OCI-LY1 (cell line): ENCODE data around the gene NXN.
A peak's percentile ranks its signal among the peaks of the same experiment; 100 is the strongest.
"Not testable (repeated sequence)": the region's sequence is repeated elsewhere in the genome, so short reads cannot be mapped to it uniquely, and the experiment has no call there.

Experiments
- H2AFZ ChIP-seq: fragments of 200-600 bp; sonication (generic), shearing (Covaris generic); 2 replicates; pipeline ENCODE4 v1.6.0; 2014; ENCODE audit warnings: antibody characterized with exemption, mild to moderate bottlenecking, low read length
- H3F3A ChIP-seq: fragments of 200-600 bp; sonication (generic), shearing (Covaris generic); 2 replicates; pipeline ENCODE4 v1.6.0; 2014; ENCODE audit warnings: mild to moderate bottlenecking, antibody characterized with exemption, low read length, moderate library complexity; ENCODE audit not compliant: insufficient read depth
- H3K27ac ChIP-seq: fragments of 200-600 bp; sonication (generic); 2 replicates; pipeline ENCODE4 v1.5.1; 2014; ENCODE audit warnings: low read length, mixed run types, mild to moderate bottlenecking, low read depth; ENCODE audit not compliant: poor library complexity, severe bottlenecking
- H3K27me3 ChIP-seq: fragments of 200-600 bp; sonication (generic); 2 replicates; pipeline ENCODE4 v1.6.0; 2014; ENCODE audit warnings: antibody characterized with exemption, mild to moderate bottlenecking, low read length, moderate library complexity; ENCODE audit not compliant: insufficient read depth
- H3K36me3 ChIP-seq: fragments of 200-600 bp; sonication (generic); 2 replicates; pipeline ENCODE4 v1.6.1; 2014; ENCODE audit warnings: mild to moderate bottlenecking, antibody characterized with exemption, low read length, moderate library complexity, mixed read lengths; ENCODE audit not compliant: insufficient read depth
- H3K4me1 ChIP-seq: fragments of 200-600 bp; sonication (generic); 2 replicates; pipeline ENCODE4 v1.5.1; 2014; ENCODE audit warnings: mild to moderate bottlenecking, low read length, moderate library complexity; ENCODE audit not compliant: insufficient read depth, severe bottlenecking
- H3K4me2 ChIP-seq: fragments of 200-600 bp; sonication (generic), shearing (Covaris generic); 2 replicates; pipeline ENCODE4 v1.6.1; 2014; ENCODE audit warnings: low read length
- H3K4me3 ChIP-seq: fragments of 200-600 bp; sonication (generic); 2 replicates; pipeline ENCODE4 v1.5.1; 2014; ENCODE audit warnings: low read length, low read depth, mild to moderate bottlenecking, mixed read lengths; ENCODE audit not compliant: poor library complexity, severe bottlenecking
- H3K79me2 ChIP-seq: fragments of 200-600 bp; shearing (Covaris generic); 2 replicates; pipeline ENCODE4 v1.6.1; 2016; ENCODE audit warnings: mixed run types, low read length, mixed read lengths; ENCODE audit not compliant: insufficient read depth
- H3K9ac ChIP-seq: fragments of 200-600 bp; sonication (generic), shearing (Covaris generic); 2 replicates; pipeline ENCODE4 v1.6.1; 2014; ENCODE audit warnings: mild to moderate bottlenecking, low read length, mixed read lengths
- H3K9me2 ChIP-seq: fragments of 200-600 bp; sonication (generic), shearing (Covaris generic); 2 replicates; pipeline ENCODE4 v1.6.1; 2014; ENCODE audit warnings: low read depth, mild to moderate bottlenecking, low read length, mixed read lengths
- H3K9me3 ChIP-seq: fragments of 200-600 bp; shearing (Covaris generic); 2 replicates; pipeline ENCODE4 v1.6.1; 2014; ENCODE audit warnings: low read length, mixed read lengths
- H4K20me1 ChIP-seq: fragments of 200-600 bp; sonication (generic), shearing (Covaris generic); 2 replicates; pipeline ENCODE4 v1.6.0; 2016; ENCODE audit warnings: mild to moderate bottlenecking, low read length; ENCODE audit not compliant: insufficient read depth
- EZH2 ChIP-seq: fragments of 200-600 bp; sonication (generic), shearing (Covaris generic); IDR thresholded peaks from 2 replicates; pipeline ENCODE4 v1.8.0; 2017; ENCODE audit warnings: borderline replicate concordance, mixed run types, mild to moderate bottlenecking, antibody characterized with exemption, low read length, moderate library complexity, mixed read lengths
- TF ChIP-seq, protein P1 (sequence below): fragments of 200-600 bp; sonication (generic), shearing (Covaris generic); IDR thresholded peaks from 2 replicates; pipeline ENCODE4 v1.5.1; 2017; ENCODE audit warnings: mild to moderate bottlenecking, antibody characterized with exemption, low read length, moderate library complexity, mixed read lengths

Gene NXN

DNA sequence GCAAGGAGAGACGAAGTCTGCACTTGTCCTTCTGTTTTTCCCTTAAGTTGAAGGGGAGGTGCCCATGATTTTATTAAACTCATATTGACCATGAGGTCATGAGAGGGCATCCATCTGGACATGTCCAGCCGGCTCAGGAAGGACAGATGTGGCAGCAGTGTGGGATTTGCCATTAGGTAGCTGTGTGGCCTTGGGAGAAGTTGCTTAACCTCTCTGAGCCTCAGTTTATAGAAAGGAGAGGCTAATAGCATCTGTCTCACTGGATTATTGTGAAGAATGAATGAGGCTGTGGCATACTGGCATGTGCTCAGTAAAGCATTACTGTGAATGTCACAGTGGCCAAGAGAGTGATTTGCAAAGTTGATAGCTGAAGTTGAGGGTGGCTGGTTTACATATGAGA, 18.5 kb upstream of the NXN start:
- no peaks in the 10 kb centered on the region for H3K9me2 ChIP-seq
- no peaks in the 10 kb centered on the region for H3K79me2 ChIP-seq
- H3K4me3 ChIP-seq, result peak overlapping the region; percentile 81
- H3K27ac ChIP-seq, result no peak overlapping the region
- peaks cover 5% of the 10 kb centered on the region; the same call in 1 of the 2 replicates for H3K9me3 ChIP-seq
- H4K20me1 ChIP-seq, result no peaks in the 10 kb centered on the region
- no peak overlapping the region for H2AFZ ChIP-seq
- no peaks in the 10 kb centered on the region for H3F3A ChIP-seq
- peak overlapping the region; percentile 79; the same call in 1 of the 2 replicates for H3K9ac ChIP-seq
- TF ChIP-seq, protein P1, sequence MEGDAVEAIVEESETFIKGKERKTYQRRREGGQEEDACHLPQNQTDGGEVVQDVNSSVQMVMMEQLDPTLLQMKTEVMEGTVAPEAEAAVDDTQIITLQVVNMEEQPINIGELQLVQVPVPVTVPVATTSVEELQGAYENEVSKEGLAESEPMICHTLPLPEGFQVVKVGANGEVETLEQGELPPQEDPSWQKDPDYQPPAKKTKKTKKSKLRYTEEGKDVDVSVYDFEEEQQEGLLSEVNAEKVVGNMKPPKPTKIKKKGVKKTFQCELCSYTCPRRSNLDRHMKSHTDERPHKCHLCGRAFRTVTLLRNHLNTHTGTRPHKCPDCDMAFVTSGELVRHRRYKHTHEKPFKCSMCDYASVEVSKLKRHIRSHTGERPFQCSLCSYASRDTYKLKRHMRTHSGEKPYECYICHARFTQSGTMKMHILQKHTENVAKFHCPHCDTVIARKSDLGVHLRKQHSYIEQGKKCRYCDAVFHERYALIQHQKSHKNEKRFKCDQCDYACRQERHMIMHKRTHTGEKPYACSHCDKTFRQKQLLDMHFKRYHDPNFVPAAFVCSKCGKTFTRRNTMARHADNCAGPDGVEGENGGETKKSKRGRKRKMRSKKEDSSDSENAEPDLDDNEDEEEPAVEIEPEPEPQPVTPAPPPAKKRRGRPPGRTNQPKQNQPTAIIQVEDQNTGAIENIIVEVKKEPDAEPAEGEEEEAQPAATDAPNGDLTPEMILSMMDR, result no peak
- TF ChIP-seq EZH2, result no peak
- H3K36me3 ChIP-seq, result peaks cover 35% of the 10 kb centered on the region
- H3K4me1 ChIP-seq, result peaks cover 9% of the 10 kb centered on the region
- no peaks in the 10 kb centered on the region for H3K27me3 ChIP-seq
- peak overlapping the region; percentile 68 for H3K4me2 ChIP-seq

DNA sequence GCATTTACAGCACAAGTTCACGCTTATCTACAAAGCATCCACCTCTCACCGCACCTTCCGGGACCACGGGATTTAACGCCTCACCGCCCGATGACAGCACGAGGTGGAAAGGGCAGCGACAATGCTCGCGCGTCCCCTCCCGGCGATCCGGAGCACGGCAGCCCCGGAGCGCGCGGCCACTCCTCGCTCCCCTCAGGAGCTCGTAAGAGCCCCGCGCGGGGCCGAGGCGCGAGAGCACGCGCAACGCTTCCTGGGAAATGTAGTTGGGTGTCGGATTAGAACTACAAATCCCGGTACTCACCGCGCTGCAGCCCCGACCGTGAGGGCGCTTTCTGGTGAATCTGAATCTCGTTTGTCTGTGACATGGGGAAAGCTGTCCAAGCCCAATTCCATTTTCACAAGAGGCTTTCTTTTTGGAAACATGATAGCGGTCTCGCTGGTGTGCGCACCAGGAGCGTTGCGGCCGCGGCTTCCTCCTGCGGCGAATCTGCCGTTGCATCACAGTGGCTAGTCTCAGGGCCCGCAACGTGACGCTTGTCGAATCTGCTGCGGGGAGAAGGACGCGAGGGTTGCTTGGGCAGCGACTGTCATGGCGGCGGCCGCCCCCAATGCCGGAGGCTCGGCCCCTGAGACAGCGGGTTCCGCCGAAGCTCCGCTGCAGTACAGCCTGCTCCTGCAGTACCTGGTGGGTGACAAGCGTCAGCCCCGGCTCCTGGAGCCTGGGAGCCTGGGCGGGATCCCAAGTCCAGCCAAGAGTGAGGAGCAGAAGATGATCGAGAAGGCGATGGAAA, 17.2 kb upstream of the NXN start, which contains the start of gene TIMM22:
TIMM22 (plus strand) TSS at position 576 of the 791 bp plus-strand sequence; CDS start at position 590, 14 bp downstream.
- Histone ChIP-seq H3K4me3 (peak within 1 kb of the TSS; percentile 81), H3K4me1 (peaks cover 9% of the 10 kb centered on the region), H3K9ac (peak within 1 kb of the TSS; percentile 79), H3K27me3 (no peaks in the 10 kb centered on the region), H2AFZ (no peak within 1 kb of the TSS), H3K9me3 (peaks cover 12% of the 10 kb centered on the region; the same call in 1 of the 2 replicates), H3K79me2 (no peaks in the 10 kb centered on the region), H3K27ac (peak within 1 kb of the TSS; percentile 70), H3K9me2 (no peaks in the 10 kb centered on the region), H3K4me2 (peak within 1 kb of the TSS; percentile 68), H3F3A (no peaks in the 10 kb centered on the region), H4K20me1 (no peaks in the 10 kb centered on the region), H3K36me3 (peaks cover 21% of the 10 kb centered on the region)
- TF ChIP-seq EZH2, result no peak
- TF ChIP-seq, protein P1, result peak; percentile 90

DNA sequence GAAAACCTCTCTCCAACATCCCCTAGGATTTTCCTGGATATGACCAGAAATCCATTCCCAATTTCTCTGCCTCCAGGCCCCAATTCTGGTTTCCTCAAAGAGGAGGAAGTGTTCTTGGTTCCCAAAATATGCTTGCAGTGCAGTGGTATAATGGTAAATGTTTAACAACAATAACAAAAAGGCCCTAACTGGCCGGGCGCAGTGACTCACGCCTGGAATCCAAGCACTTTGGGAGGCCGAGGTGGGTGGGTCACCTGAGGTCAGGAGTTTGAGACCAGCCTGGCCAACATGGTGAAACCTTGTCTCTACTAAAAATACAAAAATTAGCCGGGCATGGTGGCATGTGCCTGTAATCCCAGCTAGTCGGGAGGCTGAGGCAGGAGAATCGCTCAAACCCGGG, 15.7 kb upstream of the NXN start:
- not testable (repeated sequence) for H3K27ac ChIP-seq, H3K79me2 ChIP-seq, H3K27me3 ChIP-seq, H3K36me3 ChIP-seq, H2AFZ ChIP-seq, H3F3A ChIP-seq, H3K4me2 ChIP-seq, H3K4me3 ChIP-seq, H3K9ac ChIP-seq, H3K9me2 ChIP-seq, H3K4me1 ChIP-seq, H4K20me1 ChIP-seq
- peaks cover 12% of the 10 kb centered on the region; the same call in 1 of the 2 replicates for H3K9me3 ChIP-seq
